H1 (cell line): ENCODE measurements around the gene NLRP6. TPM values are rescaled to one million over a fixed set of nuclear protein-coding genes. Genes with fewer than 3 reads are reported as not detected.
A peak's percentile ranks its signal among the peaks of the same experiment; 100 is the strongest.

ENCODE experiments used
- CTCF ChIA-PET: fragments of 300-600 bp; sonication (Branson Sonifier 250); formaldehyde crosslinking; loops from one replicate; lab custom pipeline; 2021; ENCODE audit not compliant: partially characterized antibody; lab: Charles Lee
- POLR2A ChIA-PET: fragments of 300-600 bp; sonication (Branson Sonifier 250); formaldehyde crosslinking; loops from one replicate; lab custom pipeline; 2021; ENCODE audit warnings: inconsistent platforms; ENCODE audit not compliant: partially characterized antibody; lab: Charles Lee
- DNase-seq, 2 experiments: peaks; one replicate each; pipeline versions ENCODE4 v3.0.0 to v3.0.0-alpha.2; 2010 to 2022; ENCODE audit warnings: low spot score in 2 of 2, low read depth in 1 of 2, mixed read lengths in 1 of 2
- FAIRE-seq: peaks from 2 replicates; lab custom pipeline; 2011; peaks lifted over from hg19 to GRCh38; lab: Jason Lieb, UNC
- H2AFZ ChIP-seq: 2 replicates; pipeline ENCODE4 v1.8.1; 2012; ENCODE audit warnings: low read length, inconsistent platforms
- H2AK5ac ChIP-seq: 2 replicates; pipeline ENCODE4 v1.6.1; 2013; ENCODE audit warnings: low read depth, low read length
- H2BK120ac ChIP-seq: replicated peaks from 2 replicates; pipeline ENCODE3; 2013; ENCODE audit warnings: low read depth, low read length, inconsistent platforms
- H2BK12ac ChIP-seq: 2 replicates; pipeline ENCODE4 v1.6.1; 2013; ENCODE audit warnings: low read depth, low read length
- H2BK15ac ChIP-seq: 2 replicates; pipeline ENCODE4 v1.6.1; 2013; ENCODE audit warnings: low read length
- H2BK20ac ChIP-seq: 2 replicates; pipeline ENCODE4 v1.6.1; 2013; ENCODE audit warnings: low read length
- H2BK5ac ChIP-seq: 2 replicates; pipeline ENCODE4 v1.6.1; 2013; ENCODE audit warnings: low read depth, low read length
- H3K14ac ChIP-seq: 2 replicates; pipeline ENCODE4 v1.6.1; 2013; ENCODE audit warnings: inconsistent platforms; ENCODE audit not compliant: insufficient read length
- H3K18ac ChIP-seq: 2 replicates; pipeline ENCODE4 v1.6.1; 2013; ENCODE audit warnings: low read length; ENCODE audit errors: extremely low read depth
- H3K23ac ChIP-seq: 2 replicates; pipeline ENCODE4 v1.6.1; 2013; ENCODE audit warnings: inconsistent platforms; ENCODE audit not compliant: insufficient read length
- H3K23me2 ChIP-seq: 2 replicates; pipeline ENCODE4 v1.6.1; 2013; ENCODE audit warnings: low read depth, low read length
- H3K27ac ChIP-seq: 2 replicates; pipeline ENCODE4 v1.6.1; 2011; ENCODE audit warnings: low read depth, low read length, inconsistent platforms
- H3K27me3 ChIP-seq, 4 experiments: replicated peaks in 1 of 4; 1 replicate in 1 of 4; 2 replicates in 3 of 4; pipeline versions ENCODE4 v1.6.1 to v1.8.1; 2011 to 2013; ENCODE audit warnings: low read length in 3 of 4, mild to moderate bottlenecking in 3 of 4, inconsistent platforms in 2 of 4, mixed read lengths in 2 of 4, moderate library complexity in 1 of 4; ENCODE audit not compliant: control insufficient read depth in 3 of 4, insufficient read depth in 3 of 4; ENCODE audit errors: extremely low read depth in 1 of 4
- H3K36me3 ChIP-seq, 4 experiments: 2 replicates each; pipeline versions ENCODE4 v1.6.1 to v1.8.1; 2011 to 2013; ENCODE audit warnings: mild to moderate bottlenecking in 4 of 4, low read length in 3 of 4, moderate library complexity in 2 of 4, control low read depth in 1 of 4, inconsistent platforms in 1 of 4; ENCODE audit not compliant: insufficient read depth in 4 of 4, control insufficient read depth in 2 of 4
- H3K4ac ChIP-seq: replicated peaks from 2 replicates; pipeline ENCODE3; 2013; ENCODE audit warnings: low read length, low read depth, mixed read lengths, inconsistent platforms; ENCODE audit not compliant: insufficient read length
- H3K4me1 ChIP-seq, 4 experiments: replicated peaks in 1 of 4; 1 replicate in 1 of 4; 2 replicates in 3 of 4; pipeline versions ENCODE4 v1.6.1 to v1.8.1; 2011 to 2013; ENCODE audit warnings: low read length in 3 of 4, inconsistent platforms in 2 of 4, mixed read lengths in 1 of 4; ENCODE audit not compliant: insufficient read depth in 4 of 4, control insufficient read depth in 3 of 4
- H3K4me2 ChIP-seq, 2 experiments: 2 replicates each; pipeline versions ENCODE4 v1.6.1 to v1.8.1; 2011 to 2013; ENCODE audit warnings: low read depth in 2 of 2, low read length in 2 of 2, control low read depth in 1 of 2, inconsistent platforms in 1 of 2, mild to moderate bottlenecking in 1 of 2; ENCODE audit not compliant: insufficient read depth in 1 of 2
- H3K4me3 ChIP-seq, 4 experiments: fragments of 200-600, 300-600 bp in 1 of 4; sonication (generic), shearing (Covaris generic), sonication (Bioruptor Twin) in 1 of 4; 2 replicates each; pipeline versions ENCODE4 v1.5.1 to v1.8.1; 2011 to 2016; ENCODE audit warnings: low read length in 4 of 4, low read depth in 3 of 4, control low read depth in 2 of 4, inconsistent platforms in 2 of 4, mild to moderate bottlenecking in 2 of 4, mixed read lengths in 1 of 4, moderate library complexity in 1 of 4; ENCODE audit not compliant: insufficient read depth in 2 of 4; ENCODE audit errors: extremely low read depth in 1 of 4
- H3K56ac ChIP-seq: replicated peaks from 2 replicates; pipeline ENCODE3; 2013; ENCODE audit warnings: low read depth, mild to moderate bottlenecking, mixed read lengths, low read length, inconsistent platforms; ENCODE audit not compliant: insufficient read length
- H3K79me1 ChIP-seq: 2 replicates; pipeline ENCODE4 v1.6.1; 2013; ENCODE audit warnings: low read depth, low read length, control low read depth
- H3K79me2 ChIP-seq, 2 experiments: 2 replicates each; pipeline versions ENCODE4 v1.6.1 to v1.8.1; 2012 to 2013; ENCODE audit warnings: low read length in 2 of 2, mild to moderate bottlenecking in 2 of 2, inconsistent platforms in 1 of 2; ENCODE audit not compliant: insufficient read depth in 2 of 2, control insufficient read depth in 1 of 2
- H3K9ac ChIP-seq, 4 experiments: replicated peaks in 1 of 4; 1 replicate in 1 of 4; 2 replicates in 3 of 4; pipeline versions ENCODE4 v1.6.1 to v1.8.1; 2011 to 2013; ENCODE audit warnings: low read depth in 3 of 4, low read length in 3 of 4, control low read depth in 2 of 4, mild to moderate bottlenecking in 2 of 4, moderate library complexity in 2 of 4, inconsistent platforms in 1 of 4; ENCODE audit errors: extremely low read depth in 1 of 4
- H3K9me3 ChIP-seq, 2 experiments: 2 replicates each; pipeline versions ENCODE4 v1.6.1 to v1.8.1; 2012 to 2013; ENCODE audit warnings: mild to moderate bottlenecking in 2 of 2, moderate library complexity in 2 of 2, control low read depth in 1 of 2, inconsistent platforms in 1 of 2, low read depth in 1 of 2, low read length in 1 of 2, mixed read lengths in 1 of 2; ENCODE audit not compliant: insufficient read depth in 2 of 2
- H4K20me1 ChIP-seq, 2 experiments: replicated peaks in 1 of 2; 2 replicates each; pipeline versions ENCODE3 to v1.8.1; 2011 to 2013; ENCODE audit warnings: inconsistent platforms in 2 of 2, low read length in 2 of 2, mild to moderate bottlenecking in 1 of 2; ENCODE audit not compliant: insufficient read depth in 2 of 2, control insufficient read depth in 1 of 2
- H4K5ac ChIP-seq: 2 replicates; pipeline ENCODE4 v1.6.1; 2013; ENCODE audit warnings: low read length, low read depth, mixed read lengths, inconsistent platforms; ENCODE audit not compliant: insufficient read length
- H4K8ac ChIP-seq: 2 replicates; pipeline ENCODE4 v1.8.0; 2013; ENCODE audit warnings: mild to moderate bottlenecking, moderate library complexity, low read length, inconsistent platforms; ENCODE audit not compliant: insufficient read depth; ENCODE audit errors: extremely low read depth
- H4K91ac ChIP-seq: replicated peaks from 2 replicates; pipeline ENCODE3; 2013; ENCODE audit warnings: low read length, mixed read lengths, inconsistent platforms; ENCODE audit not compliant: insufficient read length
- BACH1 ChIP-seq: IDR thresholded peaks from 2 replicates; pipeline ENCODE4 v1.6.1; 2012; ENCODE audit warnings: low read length, improper control_type of control experiment
- EZH2 ChIP-seq: fragments of 200-600 bp; sonication (generic); IDR thresholded peaks from 2 replicates; pipeline ENCODE4 v1.7.1; 2012; ENCODE audit warnings: low read depth, mild to moderate bottlenecking, moderate library complexity, low read length, inconsistent platforms; ENCODE audit not compliant: severe bottlenecking
- FOSL1 ChIP-seq: IDR thresholded peaks from 2 replicates; pipeline ENCODE4 v1.6.1; 2011; ENCODE audit warnings: mild to moderate bottlenecking, low read depth, low read length, moderate library complexity; ENCODE audit not compliant: insufficient read depth
- HDAC2 ChIP-seq, 2 experiments: fragments of 300-600 bp in 1 of 2; sonication (generic) in 1 of 2; IDR thresholded peaks; 2 replicates each; pipeline ENCODE4 v1.6.1; 2011 to 2012; ENCODE audit warnings: low read depth in 2 of 2, low read length in 2 of 2, mild to moderate bottlenecking in 2 of 2, moderate library complexity in 2 of 2, borderline replicate concordance in 1 of 2, inconsistent platforms in 1 of 2
- HDAC6 ChIP-seq: IDR thresholded peaks from one replicate; pipeline ENCODE4 v1.7.1; 2012; ENCODE audit warnings: low read depth, mild to moderate bottlenecking, inconsistent platforms, low read length, moderate library complexity
- POLR2AphosphoS5 ChIP-seq: IDR thresholded peaks from 2 replicates; pipeline ENCODE4 v1.6.1; 2011; ENCODE audit warnings: low read depth, low read length
- SIX5 ChIP-seq: IDR thresholded peaks from 2 replicates; pipeline ENCODE4 v1.6.1; 2011; ENCODE audit warnings: mild to moderate bottlenecking, low read depth, low read length
- SP4 ChIP-seq: IDR thresholded peaks from 2 replicates; pipeline ENCODE4 v1.6.1; 2012; ENCODE audit warnings: low read length, inconsistent platforms
- SRF ChIP-seq: IDR thresholded peaks from 2 replicates; pipeline ENCODE4 v1.6.1; 2011; ENCODE audit warnings: mild to moderate bottlenecking, low read depth, low read length, moderate library complexity
- SUZ12 ChIP-seq: fragments of 200-600 bp; sonication (generic); IDR thresholded peaks from 2 replicates; pipeline ENCODE4 v1.6.1; 2012; ENCODE audit warnings: mild to moderate bottlenecking, inconsistent platforms, low read length, moderate library complexity, mixed read lengths
- WGBS, 2 experiments: shearing (Covaris generic) in 1 of 2; methylation state at CpG; one replicate each; pipeline versions ENCODE4 v1.1.6 to v1.1.7; 2013 to 2015; ENCODE audit warnings: low lambda C conversion rate in 2 of 2, mixed read lengths in 2 of 2, inconsistent platforms in 1 of 2, low coverage in 1 of 2, missing lambda C conversion rate in 1 of 2; ENCODE audit not compliant: insufficient replicate concordance in 2 of 2, insufficient coverage in 1 of 2, insufficient read length in 1 of 2; ENCODE audit errors: extremely low coverage in 1 of 2, missing lambda C conversion rate in 1 of 2; 5-methylcytosine and 5-hydroxymethylcytosine counted together
- polyA plus RNA-seq, 7 experiments: library from polyadenylated mRNA; depleted of rRNA in 3 of 7; stranded (reverse) in 5 of 7; unstranded in 2 of 7; fragments of >200 nt in 5 of 7; fragments of 200-250 nt in 2 of 7; gene quantifications; 1 replicate in 5 of 7; 2 replicates in 1 of 7; 4 replicates in 1 of 7; pipeline versions ENCODE4 v1.2.1 to v1.2.3, GENCODE V29; 2011 to 2013; ENCODE audit warnings: missing spikeins in 2 of 7, mixed read lengths in 2 of 7
- total RNA-seq: library from RNA; stranded (reverse); fragmentation: NEBNext Ultra II Directional; extraction: Animal tissue kit (Norgen Biotek cat#: 25700); gene quantifications from 2 replicates; pipeline ENCODE4 v1.2.1, GENCODE V29; 2021
- TF ChIP-seq, protein P1 (sequence below): IDR thresholded peaks from 2 replicates; pipeline ENCODE4 v1.6.1; 2011; ENCODE audit warnings: low read depth, mild to moderate bottlenecking, low read length; ENCODE audit not compliant: insufficient read depth

NLRP6 gene
- total and polyA plus RNA-seq, 2 of the 8 experiments (the other 6 are each of a cell fraction or from before 2014, with no cell fraction given) = not detected

GRCh38 chr11:235997-236773, 42.0 kb upstream of the NLRP6 start, which contains the start of gene SIRT3:
Gene SIRT3 (minus strand): TSS chr11:236342. CDS start chr11:236328, 14 bp downstream.
- no peak within 1 kb of the TSS for H2BK12ac ChIP-seq
- no peaks in the 10 kb centered on the region for H3K27me3 ChIP-seq
- WGBS, 2 experiments = 2% methylated on average over 21 of the region's 70 CpGs; no CpG with 5 or more reads in 1 of the 2 experiments
- peaks cover 4% of the 10 kb centered on the region; the same call in 1 of the 2 replicates for H3K79me1 ChIP-seq
- DNase-seq (peak; percentile 34 to 81), FAIRE-seq (no peak)
- no peak within 1 kb of the TSS for H2BK20ac ChIP-seq
- H2BK15ac ChIP-seq = no peak within 1 kb of the TSS
- peak within 1 kb of the TSS; percentile 87; the same call in 1 of the 2 replicates for H2BK5ac ChIP-seq
- peak within 1 kb of the TSS; percentile 90 to 99 for H3K4me2 ChIP-seq
- H3K23me2 ChIP-seq = peaks cover 14% of the 10 kb centered on the region
- H3K4ac ChIP-seq = peak within 1 kb of the TSS; percentile 75
- H4K5ac ChIP-seq = peak within 1 kb of the TSS; percentile 44
- no peaks in the 10 kb centered on the region for H3K9me3 ChIP-seq
- H3K56ac ChIP-seq = peak within 1 kb of the TSS; percentile 35
- H3K14ac ChIP-seq = no peak within 1 kb of the TSS
- peak within 1 kb of the TSS; percentile 71; the same call in 1 of the 2 replicates for H3K27ac ChIP-seq
- H2BK120ac ChIP-seq = peak within 1 kb of the TSS; percentile 73
- CTCF ChIA-PET = interaction anchor here (0.7 to 8.7 kb wide), 3 partner anchors 17 to 127 kb away, joined by 3 to 88 read pairs (median 7); no protein-coding TSS in a partner anchor
- H4K91ac ChIP-seq = no peak within 1 kb of the TSS
- POLR2A ChIA-PET = interaction anchor here (1.0 to 9.7 kb wide), 6 partner anchors 14 to 120 kb away, joined by 4 to 99 read pairs (median 4); partner anchors contain the start of genes BET1L and RIC8A
- H3K4me1 ChIP-seq = no peaks in the 10 kb centered on the region; a peak in 1 of 7 replicates
- peaks cover 0 to 2% of the 10 kb centered on the region in 2 experiments for H4K20me1 ChIP-seq
- H3K36me3 ChIP-seq = peaks cover 0 to 8% (median under 1%) of the 10 kb centered on the region in 4 experiments; a peak in 4 of 8 replicates
- H2AK5ac ChIP-seq = no peak within 1 kb of the TSS; the same call in 1 of the 2 replicates
- H3K9ac ChIP-seq = peak within 1 kb of the TSS; percentile 76 to 87 (median 83)
- peak within 1 kb of the TSS; percentile 94 for H2AFZ ChIP-seq
- peak within 1 kb of the TSS; percentile 96 to 98 (median 96) for H3K4me3 ChIP-seq
- no peak within 1 kb of the TSS for H3K23ac ChIP-seq
- H3K79me2 ChIP-seq = peaks cover 5 to 22% of the 10 kb centered on the region in 2 experiments
- H4K8ac ChIP-seq = peak within 1 kb of the TSS; percentile 90; the same call in 1 of the 2 replicates
- H3K18ac ChIP-seq = peak within 1 kb of the TSS; percentile 78
- TF ChIP-seq HDAC6 (no peak), HDAC2 (IDR thresholded peaks at IDR 0.05; ENCODE audit: borderline replicate concordance in 1 of 2, low read depth in 2 of 2, low read length in 2 of 2) (no peak), BACH1 (no peak), SRF (no peak), SP4 (0 out of 2 replicates have a peak, but pooled peaks have one; percentile 33), POLR2AphosphoS5 (no peak), FOSL1 (no peak), EZH2 (no peak), SIX5 (no peak), SUZ12 (no peak)
- TF ChIP-seq, protein P1, sequence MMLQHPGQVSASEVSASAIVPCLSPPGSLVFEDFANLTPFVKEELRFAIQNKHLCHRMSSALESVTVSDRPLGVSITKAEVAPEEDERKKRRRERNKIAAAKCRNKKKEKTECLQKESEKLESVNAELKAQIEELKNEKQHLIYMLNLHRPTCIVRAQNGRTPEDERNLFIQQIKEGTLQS = no peak
